Measurements from ENCODE around the gene OR13C5. TPM values are rescaled to one million over a fixed set of nuclear protein-coding genes. Genes with fewer than 3 reads are reported as not detected.

OR13C5 gene
- polyA plus RNA-seq, 1 donor = not detected

Other genes starting within 250 kb of the OR13C5 start
- gene OR13F1, start 95.2 kb downstream of the OR13C5 start, polyA plus RNA-seq (ENCODE audit: insufficient read length) = not detected
- not detected for gene OR13C4, start 72.2 kb downstream of the OR13C5 start, polyA plus RNA-seq (ENCODE audit: insufficient read length)
- gene OR13C3, start 62.6 kb downstream of the OR13C5 start, polyA plus RNA-seq (ENCODE audit: insufficient read length) = not detected
- gene OR13C8, start 30.2 kb downstream of the OR13C5 start, polyA plus RNA-seq (ENCODE audit: insufficient read length) = not detected
- gene OR13C2, start 6.2 kb upstream of the OR13C5 start, polyA plus RNA-seq (ENCODE audit: insufficient read length) = not detected
- gene OR13C9, start 18.8 kb upstream of the OR13C5 start, polyA plus RNA-seq (ENCODE audit: insufficient read length) = not detected
- gene OR13D1, start 95.1 kb upstream of the OR13C5 start, polyA plus RNA-seq (ENCODE audit: insufficient read length) = not detected
- 61.5 TPM for gene NIPSNAP3A, start 148.3 kb upstream of the OR13C5 start, polyA plus RNA-seq (ENCODE audit: insufficient read length)
- 23.6 TPM for gene NIPSNAP3B, start 164.7 kb upstream of the OR13C5 start, polyA plus RNA-seq (ENCODE audit: insufficient read length)